Endothelial cell (in vitro differentiated cells): ENCODE results near the gene SIGLEC1. TPM values are rescaled to one million over a fixed set of nuclear protein-coding genes. Genes with fewer than 3 reads are reported as not detected.
A peak's percentile ranks its signal among the peaks of the same experiment; 100 is the strongest.

ENCODE experiments used
- DNase-seq: peaks from one replicate; pipeline ENCODE4 v3.0.0; 2021; ENCODE audit warnings: low spot score
- H3K27ac Mint-ChIP-seq: one replicate; pipeline ENCODE4 v1.8.0; 2021; ENCODE audit warnings: mixed read lengths, inconsistent platforms; ENCODE audit not compliant: unreplicated experiment
- H3K27me3 Mint-ChIP-seq: one replicate; pipeline ENCODE4 v1.8.0; 2021; ENCODE audit warnings: mild to moderate bottlenecking, moderate library complexity, mixed read lengths, inconsistent platforms; ENCODE audit not compliant: unreplicated experiment
- H3K36me3 Mint-ChIP-seq: one replicate; pipeline ENCODE4 v1.8.0; 2021; ENCODE audit warnings: mild to moderate bottlenecking, low read depth, mixed read lengths, inconsistent platforms; ENCODE audit not compliant: unreplicated experiment
- H3K4me1 Mint-ChIP-seq: one replicate; pipeline ENCODE4 v1.8.0; 2021; ENCODE audit warnings: mild to moderate bottlenecking, mixed read lengths, inconsistent platforms; ENCODE audit not compliant: unreplicated experiment
- H3K4me3 Mint-ChIP-seq: one replicate; pipeline ENCODE4 v1.8.0; 2021; ENCODE audit warnings: mild to moderate bottlenecking, mixed read lengths, inconsistent platforms; ENCODE audit not compliant: unreplicated experiment
- H3K9me3 Mint-ChIP-seq: one replicate; pipeline ENCODE4 v1.8.0; 2021; ENCODE audit warnings: mixed read lengths, inconsistent platforms; ENCODE audit not compliant: unreplicated experiment
- CTCF ChIP-seq: fragments of 200-600 bp; sonication (generic); IDR thresholded peaks from one replicate; pipeline ENCODE4 v1.5.0; 2021; ENCODE audit warnings: antibody characterized with exemption; ENCODE audit not compliant: unreplicated experiment
- total RNA-seq: library from RNA; stranded (reverse); fragmentation: NEBNext Ultra II Directional; extraction: Animal tissue kit (Norgen Biotek cat#: 25700); gene quantifications from one replicate; pipeline ENCODE4 v1.2.1, GENCODE V29; 2021; ENCODE audit not compliant: unreplicated experiment

The SIGLEC1 gene
- total RNA-seq, 1 donor from 2014 or later = not detected

GRCh38 chr20:3744037-3744436, 31.6 kb upstream of the SIGLEC1 start:
- Mint-ChIP-seq H3K27ac (no peak overlapping the region), H3K9me3 (no peaks in the 10 kb centered on the region), H3K4me1 (peaks cover 22% of the 10 kb centered on the region), H3K27me3 (peaks cover 8% of the 10 kb centered on the region), H3K36me3 (peaks cover 4% of the 10 kb centered on the region), H3K4me3 (peak overlapping the region; percentile 73)
- DNase-seq = no peak
- no peak for TF ChIP-seq CTCF

GRCh38 chr20:3743251-3743650, 30.9 kb upstream of the SIGLEC1 start:
- Mint-ChIP-seq H3K4me1 (peaks cover 30% of the 10 kb centered on the region), H3K36me3 (peaks cover 6% of the 10 kb centered on the region), H3K4me3 (no peak overlapping the region), H3K9me3 (no peaks in the 10 kb centered on the region), H3K27ac (no peak overlapping the region), H3K27me3 (peaks cover 8% of the 10 kb centered on the region)
- TF ChIP-seq CTCF = no peak
- no peak for DNase-seq

GRCh38 chr20:3741836-3742458, 29.5 kb upstream of the SIGLEC1 start:
- peaks cover 8% of the 10 kb centered on the region for H3K36me3 Mint-ChIP-seq
- peaks cover 35% of the 10 kb centered on the region for H3K4me1 Mint-ChIP-seq
- H3K9me3 Mint-ChIP-seq = no peaks in the 10 kb centered on the region
- no peak overlapping the region for H3K27ac Mint-ChIP-seq
- DNase-seq = no peak
- TF ChIP-seq CTCF = no peak
- H3K4me3 Mint-ChIP-seq = no peak overlapping the region
- H3K27me3 Mint-ChIP-seq = peaks cover 4% of the 10 kb centered on the region

- H3K4me1 Mint-ChIP-seq = peaks cover 35% of the 10 kb centered on the region
- H3K27me3 Mint-ChIP-seq = no peaks in the 10 kb centered on the region
- H3K27ac Mint-ChIP-seq = peak overlapping the region; percentile 48
- H3K4me3 Mint-ChIP-seq = no peak overlapping the region
- peaks cover 8% of the 10 kb centered on the region for H3K36me3 Mint-ChIP-seq
- no peak for TF ChIP-seq CTCF
- no peaks in the 10 kb centered on the region for H3K9me3 Mint-ChIP-seq
- no peak for DNase-seq
Observed at GRCh38 chr20:3740615-3741301, 28.4 kb upstream of the SIGLEC1 start.

GRCh38 chr20:3739926-3740451, 27.6 kb upstream of the SIGLEC1 start:
- Mint-ChIP-seq H3K4me1 (peaks cover 37% of the 10 kb centered on the region), H3K27me3 (no peaks in the 10 kb centered on the region), H3K9me3 (no peaks in the 10 kb centered on the region), H3K27ac (peak overlapping the region; percentile 70), H3K4me3 (no peak overlapping the region), H3K36me3 (peaks cover 10% of the 10 kb centered on the region)
- no peak for DNase-seq
- TF ChIP-seq CTCF = no peak
